HepG2 (cell line): ENCODE data around the gene PERCC1. TPM values are rescaled to one million over a fixed set of nuclear protein-coding genes. Genes with fewer than 3 reads are reported as not detected.

ENCODE experiments used
- DNMT3B ChIP-seq: conservative IDR thresholded peaks from 2 replicates; pipeline ENCODE4 v1.6.1; 2016; ENCODE audit warnings: missing biosample characterization, control low read depth
- FOXK1 ChIP-seq: sonication (generic); formaldehyde crosslinking; IDR thresholded peaks from 2 replicates; pipeline ENCODE4 v1.4.0; 2020; ENCODE audit warnings: low read depth, missing genetic modification reagents, borderline replicate concordance
- HMGXB4 ChIP-seq, 2 experiments: sonication (generic) in 1 of 2; formaldehyde crosslinking in 1 of 2; IDR thresholded peaks; 2 replicates each; pipeline versions ENCODE4 v1.4.0 to v1.6.1; 2018 to 2020; ENCODE audit warnings: missing genetic modification reagents in 2 of 2, borderline replicate concordance in 1 of 2, low read depth in 1 of 2, mild to moderate bottlenecking in 1 of 2, missing biosample characterization in 1 of 2
- MXD1 ChIP-seq: sonication (generic); formaldehyde crosslinking; IDR thresholded peaks from 2 replicates; pipeline ENCODE4 v1.4.0; 2020; ENCODE audit warnings: mild to moderate bottlenecking, missing genetic modification reagents
- NFYB ChIP-seq: sonication (generic); formaldehyde crosslinking; IDR thresholded peaks from 2 replicates; pipeline ENCODE4 v1.4.0; 2020; ENCODE audit warnings: missing genetic modification reagents
- PAXIP1 ChIP-seq: sonication (generic); formaldehyde crosslinking; conservative IDR thresholded peaks from 2 replicates; pipeline ENCODE4 v1.4.0; 2020; ENCODE audit warnings: mild to moderate bottlenecking, missing genetic modification reagents, moderate library complexity
- SSRP1 ChIP-seq: IDR thresholded peaks from 2 replicates; pipeline ENCODE4 v1.6.1; 2016; ENCODE audit warnings: control low read depth
- TFDP1 ChIP-seq: IDR thresholded peaks from 2 replicates; pipeline ENCODE4 v1.6.1; 2016; ENCODE audit warnings: missing compliant biosample characterization, missing genetic modification reagents, borderline replicate concordance
- TFDP2 ChIP-seq: sonication (generic); formaldehyde crosslinking; IDR thresholded peaks from 2 replicates; pipeline ENCODE4 v1.4.0; 2020; ENCODE audit warnings: missing genetic modification reagents
- XRCC5 ChIP-seq: fragments of 200-400 bp; formaldehyde crosslinking; optimal IDR thresholded peaks from 2 replicates; pipeline ENCODE3; 2017; ENCODE audit warnings: mild to moderate bottlenecking, low read length
- ZBTB33 ChIP-seq: sonication (generic); formaldehyde crosslinking; IDR thresholded peaks from 2 replicates; pipeline ENCODE4 v1.4.0; 2020; ENCODE audit warnings: missing genetic modification reagents
- ZNF556 ChIP-seq: sonication (generic); formaldehyde crosslinking; IDR thresholded peaks from 2 replicates; pipeline ENCODE4 v1.4.0; 2020; ENCODE audit warnings: mild to moderate bottlenecking, missing genetic modification reagents, borderline replicate concordance
- ZNF691 ChIP-seq: sonication (generic); formaldehyde crosslinking; IDR thresholded peaks from 2 replicates; pipeline ENCODE4 v1.4.0; 2020; ENCODE audit warnings: missing genetic modification reagents, low read depth, mild to moderate bottlenecking, borderline replicate concordance
- ZNF710 ChIP-seq: sonication (generic); formaldehyde crosslinking; IDR thresholded peaks from 2 replicates; pipeline ENCODE4 v1.5.0; 2020; ENCODE audit warnings: mild to moderate bottlenecking, missing genetic modification reagents, borderline replicate concordance
- ZNF792 ChIP-seq: IDR thresholded peaks from 2 replicates; pipeline ENCODE4 v1.6.1; 2016
- polyA plus RNA-seq, 8 experiments: library from polyadenylated mRNA; depleted of rRNA in 3 of 8; stranded (reverse) in 7 of 8; unstranded in 1 of 8; fragments of >200 nt; fragmentation: Illumina TruSeq in 4 of 8; extraction: Trizol in 4 of 8; gene quantifications; 2 replicates each; pipeline versions ENCODE4 v1.2.1 to v1.2.3, GENCODE V29; 2011 to 2016; ENCODE audit warnings: low read depth in 4 of 8, missing spikeins in 1 of 8, mixed read lengths in 1 of 8; ENCODE audit not compliant: insufficient read depth in 1 of 8
- total RNA-seq, 5 experiments: library from RNA; depleted of rRNA; stranded (reverse); fragments of >200 nt; fragmentation: Illumina TruSeq; extraction: Trizol; gene quantifications; 2 replicates each; pipeline ENCODE4 v1.2.3, GENCODE V29; 2016; ENCODE audit warnings: low read depth in 1 of 5

The PERCC1 gene
- total and polyA plus RNA-seq, 2 of the 13 experiments (the other 11 are each of a cell fraction or from before 2014, with no cell fraction given): 0.15 TPM; not detected in 1

- 0 out of 2 replicates have a peak, but pooled peaks have one; percentile 15 for TF ChIP-seq PAXIP1 (CRISPR knock-in tag)
- TF ChIP-seq MXD1 (CRISPR knock-in tag): peak; percentile 28; the same call in 1 of the 2 replicates
- TF ChIP-seq TFDP1 (CRISPR knock-in tag): peak; percentile 38; the same call in 1 of the 2 replicates
- peak in 1 of 2 experiments; percentile 44; a peak in 1 of 4 replicates for TF ChIP-seq HMGXB4 (CRISPR knock-in tag; IDR thresholded peaks at IDR 0.05; ENCODE audit: borderline replicate concordance in 1 of 2, low read depth in 1 of 2)
- no peak for TF ChIP-seq ZNF556
- no peak for TF ChIP-seq ZNF710
- TF ChIP-seq DNMT3B (CRISPR knock-in tag): no peak
- peak; percentile 43 for TF ChIP-seq XRCC5
- peak; percentile 70; the same call in 1 of the 2 replicates for TF ChIP-seq ZNF691
- TF ChIP-seq SSRP1 (CRISPR knock-in tag): no peak
- TF ChIP-seq ZBTB33 (CRISPR knock-in tag): 0 out of 2 replicates have a peak, but pooled peaks have one; percentile 14
- peak; percentile 19; the same call in 1 of the 2 replicates for TF ChIP-seq TFDP2 (CRISPR knock-in tag)
- TF ChIP-seq ZNF792 (CRISPR knock-in tag): no peak
- no peak for TF ChIP-seq NFYB
- no peak for TF ChIP-seq FOXK1
Observed at GRCh38 chr16:1428511-1428910, 2.4 kb upstream of the PERCC1 start (continued).
